GM10248 (cell line): ENCODE measurements around the gene EVI5.
"Not testable (repeated sequence)": the region's sequence is repeated elsewhere in the genome, so short reads cannot be mapped to it uniquely, and the experiment has no call there.

Experiments
- CTCF ChIA-PET: fragments of 300-600 bp; sonication (Branson Sonifier 250); formaldehyde crosslinking; extraction: SDS; loops from one replicate; lab custom pipeline; 2021; ENCODE audit warnings: antibody characterized with exemption; lab: Yijun Ruan, JAX
- POLR2A ChIA-PET: fragments of 350-650 bp; sonication (Branson Sonifier 250); formaldehyde crosslinking; extraction: SDS; loops from one replicate; lab custom pipeline; 2020; ENCODE audit warnings: antibody characterized with exemption; lab: Yijun Ruan, JAX
- DNase-seq: peaks from one replicate; pipeline ENCODE4 v3.0.0; 2012; ENCODE audit errors: extremely low spot score
- CTCF ChIP-seq: IDR thresholded peaks from 2 replicates; pipeline ENCODE4 v1.5.1; 2012; ENCODE audit warnings: mild to moderate bottlenecking, low read depth; ENCODE audit errors: extremely low read depth, missing control alignments, control extremely low read depth

EVI5 gene

GRCh38 chr1:92662048-92662447 is 122.9 kb downstream of the EVI5 start:
- POLR2A ChIA-PET, result no interaction called here

GRCh38 chr1:92657701-92658100 is 127.2 kb downstream of the EVI5 start:
- ChIA-PET POLR2A (no interaction called here), CTCF (no interaction called here)
- no peak for TF ChIP-seq CTCF
- DNase-seq, result no peak

More at GRCh38 chr1:92662048-92662447, 122.9 kb downstream of the EVI5 start:
- CTCF ChIA-PET, result no interaction called here
- no peak for TF ChIP-seq CTCF
- DNase-seq, result no peak

GRCh38 chr1:92655197-92655801 is 129.6 kb downstream of the EVI5 start:
- no peak for TF ChIP-seq CTCF
- no peak for DNase-seq
- CTCF ChIA-PET, result no interaction called here
- POLR2A ChIA-PET, result interaction anchor here (0.5 kb wide), 1 partner anchor 153 kb away, joined by 6 read pairs; no protein-coding TSS in a partner anchor

- ChIA-PET POLR2A (no interaction called here), CTCF (interaction anchor here (1.1 kb wide), 1 partner anchor 9 kb away, joined by 3 read pairs; no protein-coding TSS in a partner anchor)
- DNase-seq, result no peak
These were observed 131.1 kb downstream of the EVI5 start for GRCh38 chr1:92653605-92654381.

GRCh38 chr1:92640686-92641085 is 144.2 kb downstream of the EVI5 start:
- POLR2A ChIA-PET, CTCF ChIA-PET: not testable (repeated sequence)

More at GRCh38 chr1:92653605-92654381, 131.1 kb downstream of the EVI5 start:
- no peak for TF ChIP-seq CTCF

GRCh38 chr1:92638498-92638897 is 146.4 kb downstream of the EVI5 start:
- ChIA-PET POLR2A (no interaction called here), CTCF (no interaction called here)
- no peak for TF ChIP-seq CTCF
- no peak for DNase-seq

More at GRCh38 chr1:92640686-92641085, 144.2 kb downstream of the EVI5 start:
- not testable (repeated sequence) for DNase-seq

- POLR2A ChIA-PET, CTCF ChIA-PET: not testable (repeated sequence)
These were observed 149.7 kb downstream of the EVI5 start for GRCh38 chr1:92635203-92635602.

More at GRCh38 chr1:92635203-92635602, 149.7 kb downstream of the EVI5 start:
- not testable (repeated sequence) for DNase-seq
